ENCODE results near the gene WEE1.
A peak's percentile ranks its signal among the peaks of the same experiment; 100 is the strongest.
"Not testable (repeated sequence)": the region's sequence is repeated elsewhere in the genome, so short reads cannot be mapped to it uniquely, and the experiment has no call there.

The WEE1 gene

GRCh38 chr11:9573052-9573774, at the start of gene WEE1:
TSS of gene WEE1 (plus strand) at chr11:9573670. CDS start at chr11:9573934, 264 bp downstream.
- peak; percentile 99 for DNase-seq (ENCODE audit: low spot score)

- DNase-seq (ENCODE audit: low spot score), result no peak
Observed at GRCh38 chr11:9524001-9524400, 49.5 kb upstream of the WEE1 start.

GRCh38 chr11:9525116-9525515, 48.4 kb upstream of the WEE1 start:
- DNase-seq (ENCODE audit: low spot score), result no peak

- DNase-seq (ENCODE audit: low spot score), result no peak
Observed at GRCh38 chr11:9527481-9528135, 45.9 kb upstream of the WEE1 start.

- no peak for DNase-seq (ENCODE audit: low spot score)
Observed at GRCh38 chr11:9528136-9528501, 45.4 kb upstream of the WEE1 start.

- DNase-seq (ENCODE audit: low spot score), result no peak
Observed at GRCh38 chr11:9528573-9529333, 44.7 kb upstream of the WEE1 start.

GRCh38 chr11:9529334-9529650, 44.2 kb upstream of the WEE1 start:
- DNase-seq (ENCODE audit: low spot score), result no peak

- no peak for DNase-seq (ENCODE audit: low spot score)
Observed at GRCh38 chr11:9530020-9530621, 43.3 kb upstream of the WEE1 start.

- no peak for DNase-seq (ENCODE audit: low spot score)
Observed at GRCh38 chr11:9530901-9531625, 42.4 kb upstream of the WEE1 start.

- no peak for DNase-seq (ENCODE audit: low spot score)
Observed at GRCh38 chr11:9533058-9533457, 40.4 kb upstream of the WEE1 start.

GRCh38 chr11:9533736-9534473, 39.6 kb upstream of the WEE1 start:
- no peak for DNase-seq (ENCODE audit: low spot score)

- peak; percentile 83 for DNase-seq (ENCODE audit: low spot score)
Observed at GRCh38 chr11:9535189-9535781, 38.2 kb upstream of the WEE1 start.

GRCh38 chr11:9538548-9538947, 34.9 kb upstream of the WEE1 start:
- no peak for DNase-seq (ENCODE audit: low spot score)

GRCh38 chr11:9549216-9549615, 24.3 kb upstream of the WEE1 start:
- not testable (repeated sequence) for DNase-seq (ENCODE audit: low spot score)

GRCh38 chr11:9550191-9550628, 23.3 kb upstream of the WEE1 start:
- DNase-seq (ENCODE audit: low spot score), result no peak

GRCh38 chr11:9561279-9561982, 12.0 kb upstream of the WEE1 start:
- no peak for DNase-seq (ENCODE audit: low spot score)

GRCh38 chr11:9562716-9563115, 10.8 kb upstream of the WEE1 start:
- no peak for DNase-seq (ENCODE audit: low spot score)

GRCh38 chr11:9563196-9563730, 10.2 kb upstream of the WEE1 start:
- DNase-seq (ENCODE audit: low spot score), result no peak

GRCh38 chr11:9565822-9566560, 7.5 kb upstream of the WEE1 start:
- peak; percentile 55 for DNase-seq (ENCODE audit: low spot score)

All from ecto neural progenitor cell (in vitro differentiated cells).